ENCODE results near the gene HEATR5A.
"Not testable (repeated sequence)": the region's sequence is repeated elsewhere in the genome, so short reads cannot be mapped to it uniquely, and the experiment has no call there.

Gene HEATR5A

GRCh38 chr14:31253746-31254471 is 166.4 kb downstream of the HEATR5A start:
- DNase-seq, result no peak

DNA sequence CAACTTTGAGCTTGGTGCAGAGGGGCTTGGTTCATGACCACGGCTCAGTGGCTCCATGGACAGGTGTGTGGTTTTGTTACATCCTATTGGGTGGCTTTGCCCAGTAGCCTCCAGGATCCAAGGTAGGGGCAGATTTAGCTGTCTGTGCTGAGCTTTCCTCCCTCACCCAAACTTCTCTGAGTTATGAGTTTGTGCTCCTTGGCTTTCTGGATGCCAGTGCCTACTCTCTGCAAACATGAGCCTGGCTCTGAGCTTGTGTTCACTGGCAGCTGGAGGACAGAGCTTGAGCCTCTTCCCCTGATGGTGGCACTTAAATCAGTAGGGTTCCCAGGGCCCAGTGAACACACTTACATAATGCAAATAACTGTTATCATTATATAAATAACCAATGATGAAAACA is 167.5 kb downstream of the HEATR5A start:
- no peak for DNase-seq

- DNase-seq, result no peak
Observed at GRCh38 chr14:31251028-31251958, 169.1 kb downstream of the HEATR5A start.

GRCh38 chr14:31244626-31245025 is 175.7 kb downstream of the HEATR5A start:
- DNase-seq, result no peak

- no peak for DNase-seq
Observed at GRCh38 chr14:31243860-31244259, 176.5 kb downstream of the HEATR5A start.

- DNase-seq, result not testable (repeated sequence)
Observed at GRCh38 chr14:31242161-31242940, 178.0 kb downstream of the HEATR5A start.
